Adrenal gland (tissue), 12 donors: ENCODE data around the gene TRAF3. TPM values are rescaled to one million over a fixed set of nuclear protein-coding genes. Genes with fewer than 3 reads are reported as not detected.
"Not testable (repeated sequence)": the region's sequence is repeated elsewhere in the genome, so short reads cannot be mapped to it uniquely, and the experiment has no call there.

Source experiments
- DNase-seq, 7 donors: peaks; one replicate each; pipeline ENCODE4 v3.0.0-alpha.2; 2019 to 2020
- H3K27ac ChIP-seq, 5 donors: fragments of 200-600 bp; sonication (generic) in 4 of 5; 1 replicate in 3 of 5; 2 replicates in 2 of 5; pipeline versions ENCODE4 v1.5.1 to v1.8.0; 2016 to 2020; ENCODE audit warnings: mild to moderate bottlenecking in 1 of 5
- H3K27me3 ChIP-seq: fragments of 200-600 bp; 2 replicates; pipeline ENCODE4 v1.8.0; 2021
- H3K36me3 ChIP-seq, 2 donors: fragments of 200-600 bp; replicated peaks in 1 of 2; 1 replicate in 1 of 2; 2 replicates in 1 of 2; pipeline versions ENCODE4 v1.5.1 to v1.8.0; 2018 to 2022
- H3K4me1 ChIP-seq, 2 donors: fragments of 200-600 bp; replicated peaks in 1 of 2; 1 replicate in 1 of 2; 2 replicates in 1 of 2; pipeline versions ENCODE4 v1.5.1 to v1.8.0; 2018 to 2021
- H3K4me3 ChIP-seq, 4 donors: fragments of 200-600 bp; sonication (generic) in 3 of 4; one replicate each; pipeline ENCODE4 v1.5.1; 2016 to 2018
- H3K9me3 ChIP-seq, 3 donors: fragments of 200-600 bp; sonication (generic) in 1 of 3; replicated peaks in 1 of 3; 1 replicate in 2 of 3; 2 replicates in 1 of 3; pipeline versions ENCODE4 v1.5.1 to v1.8.0; 2016 to 2021
- CTCF ChIP-seq, 6 experiments: fragments of 450-650 bp in 4 of 6; fragments of 200-600 bp in 2 of 6; sonication (generic) in 1 of 6; IDR thresholded peaks; 1 replicate in 5 of 6; 2 replicates in 1 of 6; pipeline versions ENCODE4 v1.5.1 to v1.8.0; 2016 to 2021; ENCODE audit warnings: antibody characterized with exemption in 6 of 6, mild to moderate bottlenecking in 2 of 6, moderate library complexity in 1 of 6
- POLR2A ChIP-seq, 2 donors: fragments of 450-650 bp; IDR thresholded peaks; one replicate each; pipeline ENCODE4 v1.6.1; 2017; ENCODE audit warnings: antibody characterized with exemption in 2 of 2, mild to moderate bottlenecking in 2 of 2, moderate library complexity in 1 of 2
- WGBS, 4 donors: extraction: QIAGEN DNeasy Blood & Tissue Kit in 2 of 4; methylation state at CpG; one replicate each; pipeline versions ENCODE4 v1.1.5 to v1.1.7; 2013 to 2017; 5-methylcytosine and 5-hydroxymethylcytosine counted together
- intact Hi-C, 2 donors: fragments of 100-400 bp; cut with DNase I; formaldehyde crosslinking; loops; one replicate each; pipeline versions ENCODE4 v1.14.1 to v1.15.0; 2022 to 2023
- polyA plus RNA-seq, 3 donors: library from polyadenylated mRNA; stranded (reverse); fragments of 200-250 nt in 2 of 3; fragments of 350-450 nt in 1 of 3; fragmentation: Illumina TruSeq in 1 of 3; extraction: RNeasy Lipid Tissue Mini Kit (QIAGEN cat#74804) in 1 of 3; gene quantifications; one replicate each; pipeline ENCODE4 v1.2.3, GENCODE V29; 2013 to 2014
- total RNA-seq, 9 donors: library from RNA; depleted of rRNA in 4 of 9; stranded (reverse); fragments of >200 nt in 4 of 9; fragments of 120-200 nt in 1 of 9; fragmentation: NEBNext Ultra II Directional in 1 of 9; extraction: Animal tissue kit (Norgen Biotek cat#: 25700) in 1 of 9; gene quantifications; one replicate each; pipeline versions ENCODE4 v1.1.0 to v1.2.4, GENCODE V29; 2013 to 2023
- donor health status: healthy with polysubstance abuse.
- donor health status: Bipolar disorder and iron deficiency.
- donor health status: DM: yes; HTN: yes; CAD: no.
- donor health status: DM: no; HTN: no; CAD: no.
- donor health status: DM: no; HTN: no; CAD: no.
- donor health status: DM: yes; HTN: yes; CAD: no.

TRAF3 gene
- total and polyA plus RNA-seq, 12 donors = 3.7 to 14.5 (median 9.8) TPM

GRCh38 chr14:102873131-102873530, 95.9 kb downstream of the TRAF3 start:
- H3K4me3 ChIP-seq = no peak overlapping the region
- no peak for DNase-seq
- no peaks in the 10 kb centered on the region for H3K27me3 ChIP-seq
- 87 to 97% (median 92%) methylated on average over 7 of the region's 7 CpGs for WGBS, 4 donors
- no peaks in the 10 kb centered on the region for H3K9me3 ChIP-seq
- H3K36me3 ChIP-seq = peaks cover 0 to 30% of the 10 kb centered on the region in 2 donors
- H3K4me1 ChIP-seq = no peaks in the 10 kb centered on the region
- intact Hi-C loops = no loop called here
- no peak overlapping the region for H3K27ac ChIP-seq
- no peak for TF ChIP-seq CTCF (IDR thresholded peaks at IDR 0.05)
- TF ChIP-seq POLR2A (IDR thresholded peaks at IDR 0.05) = no peak

DNA sequence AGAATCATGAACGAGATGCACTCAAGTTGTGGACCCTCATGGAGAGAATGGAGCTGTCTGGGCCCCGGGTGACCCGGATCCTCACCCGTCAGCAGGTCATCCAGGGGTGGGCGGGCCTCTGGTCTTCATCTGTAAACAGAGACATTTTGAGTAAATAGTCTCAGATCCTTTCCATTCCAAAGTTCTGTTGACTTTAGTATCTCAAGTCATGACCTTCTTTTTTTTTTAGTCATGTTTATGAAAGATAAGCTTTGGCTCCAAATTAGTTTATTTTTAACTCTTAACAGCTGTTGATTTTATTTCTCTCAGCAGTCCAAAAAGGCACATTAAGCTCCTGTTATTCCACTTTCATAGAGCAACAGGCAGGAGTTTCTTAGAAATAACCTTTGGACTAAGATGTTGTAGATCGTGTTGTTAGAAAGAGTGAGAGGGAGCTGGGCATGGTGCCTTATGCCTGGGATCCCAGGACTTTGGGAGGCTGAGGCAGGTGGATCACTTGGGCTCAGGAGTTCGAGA, 96.4 kb downstream of the TRAF3 start:
- H3K36me3 ChIP-seq = peaks cover 0 to 30% of the 10 kb centered on the region in 2 donors
- no peak overlapping the region for H3K27ac ChIP-seq
- intact Hi-C loops = no loop called here
- WGBS, 4 donors = 68 to 80% (median 77%) methylated on average over 7 of the region's 7 CpGs
- H3K27me3 ChIP-seq = no peaks in the 10 kb centered on the region
- H3K4me3 ChIP-seq = no peak overlapping the region
- no peak for TF ChIP-seq CTCF (IDR thresholded peaks at IDR 0.05)
- no peak for TF ChIP-seq POLR2A (IDR thresholded peaks at IDR 0.05)
- DNase-seq = no peak
- H3K4me1 ChIP-seq = no peaks in the 10 kb centered on the region
- no peaks in the 10 kb centered on the region for H3K9me3 ChIP-seq

DNA sequence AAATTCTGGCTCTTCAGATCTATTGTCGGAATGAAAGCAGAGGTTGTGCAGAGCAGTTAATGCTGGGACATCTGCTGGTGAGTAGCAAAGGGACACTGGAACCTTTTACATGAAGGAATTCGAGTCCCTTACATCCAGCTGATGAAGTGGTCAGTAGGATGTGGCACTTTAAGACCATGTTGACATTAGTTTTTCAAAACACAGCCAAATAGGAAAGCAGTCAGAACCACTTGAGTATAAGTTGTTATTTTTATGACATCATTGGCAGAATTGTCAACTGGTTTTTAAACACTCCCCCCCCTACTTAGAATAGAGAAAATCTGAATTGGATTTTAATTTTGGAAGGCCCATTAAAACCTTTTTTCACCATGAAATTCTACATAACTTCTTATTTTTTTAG, 98.4 kb downstream of the TRAF3 start:
- no peaks in the 10 kb centered on the region for H3K27me3 ChIP-seq
- no peak overlapping the region for H3K4me3 ChIP-seq
- intact Hi-C loops = no loop called here
- H3K4me1 ChIP-seq = no peaks in the 10 kb centered on the region
- DNase-seq = no peak
- H3K27ac ChIP-seq = no peak overlapping the region
- 86 to 94% (median 92%) methylated on average over 2 of the region's 2 CpGs for WGBS, 4 donors
- TF ChIP-seq CTCF (IDR thresholded peaks at IDR 0.05) (no peak), POLR2A (IDR thresholded peaks at IDR 0.05) (no peak)
- peaks cover 0 to 27% of the 10 kb centered on the region in 2 donors for H3K36me3 ChIP-seq
- H3K9me3 ChIP-seq = no peaks in the 10 kb centered on the region

- DNase-seq, H3K27me3 ChIP-seq, H3K9me3 ChIP-seq, H3K27ac ChIP-seq, intact Hi-C loops, H3K4me3 ChIP-seq, H3K4me1 ChIP-seq: not testable (repeated sequence)
- H3K36me3 ChIP-seq = peaks cover 0 to 11% of the 10 kb centered on the region in 2 donors
- WGBS, 4 donors = 96 to 98% (median 98%) methylated on average over 10 of the region's 10 CpGs
These were observed 100.3 kb downstream of the TRAF3 start for GRCh38 chr14:102877511-102877910.
